ENCODE results near the gene SRL.

GRCh38 chr16:4157376-4157825 lies 84.5 kb downstream of the SRL start:
- TF ChIP-seq CTCF (IDR thresholded peaks at IDR 0.05) (no peak), POLR2AphosphoS5 (IDR thresholded peaks at IDR 0.05) (no peak)

Measured in prostate gland (tissue), 2 donors.